ENCODE measurements around the gene PADI3. TPM values are rescaled to one million over a fixed set of nuclear protein-coding genes. Genes with fewer than 3 reads are reported as not detected.

Gene PADI3
- total and polyA plus RNA-seq, 2 donors (not counting 3 experiments of a cell fraction or from before 2014, with no cell fraction given) = not detected

- TF ChIP-seq POLR2AphosphoS5 (IDR thresholded peaks at IDR 0.05; ENCODE audit: insufficient read depth, low read depth, low read length) = no peak
- TF ChIP-seq EZH2 (IDR thresholded peaks at IDR 0.05; ENCODE audit: borderline replicate concordance, low read depth, low read length, severe bottlenecking) = no peak
- no peak for TF ChIP-seq CTCF (IDR thresholded peaks at IDR 0.05; ENCODE audit: extremely low read depth in 1 of 2, insufficient read depth in 1 of 2, low read depth in 1 of 2, low read length in 2 of 2)
- no peak for TF ChIP-seq POLR2A (IDR thresholded peaks at IDR 0.05; ENCODE audit: low read depth, low read length)
- no peak for TF ChIP-seq MAX (IDR thresholded peaks at IDR 0.05; ENCODE audit: insufficient read depth, insufficient read length)
- no peak for TF ChIP-seq MYC (IDR thresholded peaks at IDR 0.05; ENCODE audit: low read depth, low read length)
- TF ChIP-seq GATA2 (IDR thresholded peaks at IDR 0.05; ENCODE audit: insufficient read depth, insufficient read length, low read depth, low read length) = no peak
- no peak for DNase-seq (ENCODE audit: low read depth, low spot score)
- CTCF ChIA-PET = no interaction called here
- Histone ChIP-seq H3K9me1 (replicated peaks; ENCODE audit: control insufficient read depth, extremely low read depth, insufficient read depth, low read length) (no peaks in the 10 kb centered on the region), H3K27me3 (ENCODE audit: control insufficient read depth in 2 of 2, insufficient read depth in 2 of 2, low read length in 2 of 2) (no peaks in the 10 kb centered on the region), H3K4me2 (ENCODE audit: insufficient read depth, low read length) (no peak overlapping the region), H3K9ac (replicated peaks; ENCODE audit: extremely low read depth, insufficient read depth, low read length) (no peak overlapping the region), H4K20me1 (replicated peaks; ENCODE audit: control insufficient read depth, extremely low read depth, insufficient read depth, low read length) (no peaks in the 10 kb centered on the region), H3K27ac (ENCODE audit: insufficient read depth, low read depth, low read length) (no peak overlapping the region), H3K4me1 (ENCODE audit: control insufficient read depth, extremely low read depth, insufficient read depth, low read length) (peaks cover 4% of the 10 kb centered on the region), H3K4me3 (replicated peaks in 1 of 3; ENCODE audit: insufficient read depth in 1 of 3, low read depth in 1 of 3, low read length in 3 of 3) (no peak overlapping the region), H3K79me2 (ENCODE audit: control insufficient read depth, insufficient read depth, low read length) (no peaks in the 10 kb centered on the region), H3K36me3 (ENCODE audit: control insufficient read depth in 2 of 2, extremely low read depth in 1 of 2, insufficient read depth in 2 of 2, low read length in 2 of 2) (no peaks in the 10 kb centered on the region), H3K9me3 (replicated peaks; ENCODE audit: control insufficient read depth, insufficient read depth, low read length) (no peaks in the 10 kb centered on the region), H2AFZ (ENCODE audit: low read depth, low read length) (no peak overlapping the region)
- dilution Hi-C loops (cut with MboI; ENCODE audit: extremely low pct_ligation_motif_present, low sequenced_read_pairs) (no loop called here), intact Hi-C loops (cut with micrococcal nuclease) (no loop called here)
- no TSS peak for BruUV-seq (replicated peaks)
- no peak for FAIRE-seq
- POLR2A ChIA-PET = no interaction called here
These were observed 40.8 kb downstream of the PADI3 start for GRCh38 chr1:17289721-17290120.

Data from endothelial cell of umbilical vein (primary cell).